Measurements from ENCODE around the gene APC.

The APC gene

GRCh38 chr5:112784726-112785125 lies 47.0 kb downstream of the APC start:
- no peak for DNase-seq (ENCODE audit: low read depth)

- DNase-seq (ENCODE audit: low read depth): no peak
Observed at GRCh38 chr5:112787261-112787660, 49.6 kb downstream of the APC start.

GRCh38 chr5:112787896-112788295 lies 50.2 kb downstream of the APC start:
- DNase-seq (ENCODE audit: low read depth): no peak

DNA sequence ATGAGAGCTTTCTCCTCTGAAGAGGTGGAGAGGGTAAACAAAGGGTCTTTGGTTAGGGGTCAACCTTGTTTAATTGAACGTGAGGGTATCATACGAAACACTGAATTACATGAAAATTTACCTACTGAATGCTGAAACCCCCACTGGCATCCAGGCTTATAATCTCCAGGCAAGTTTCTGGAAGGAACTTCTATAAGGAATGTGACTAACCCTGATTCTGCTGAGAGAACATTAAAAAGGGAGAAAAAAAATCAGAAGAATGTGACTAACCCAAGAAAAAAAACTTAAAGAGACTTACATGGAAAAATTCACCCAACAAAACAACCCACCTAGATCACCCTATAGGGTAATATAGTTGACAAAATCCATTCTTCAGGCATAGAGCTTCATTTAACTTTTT lies 55.5 kb downstream of the APC start:
- no peak for DNase-seq (ENCODE audit: low read depth)

DNA sequence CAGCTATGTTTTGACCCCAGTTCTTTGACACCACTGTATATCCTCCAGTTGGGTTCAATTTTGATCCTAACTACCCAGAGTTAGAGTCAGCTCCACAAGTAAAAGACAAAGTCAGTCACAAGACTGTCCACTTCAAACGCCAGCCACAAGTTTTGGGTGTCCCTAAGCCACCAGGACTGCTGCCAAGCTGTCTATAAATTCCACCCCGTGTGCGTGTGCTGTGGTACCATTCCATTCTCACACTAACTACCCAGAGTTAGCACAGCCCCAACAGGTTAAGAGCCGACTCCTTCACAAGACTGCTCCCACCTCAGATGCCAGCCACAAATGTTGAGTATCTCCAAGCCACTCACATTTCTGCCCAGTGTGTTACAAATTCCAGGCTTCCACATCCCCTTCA lies 56.7 kb downstream of the APC start:
- no peak for DNase-seq (ENCODE audit: low read depth)

DNA sequence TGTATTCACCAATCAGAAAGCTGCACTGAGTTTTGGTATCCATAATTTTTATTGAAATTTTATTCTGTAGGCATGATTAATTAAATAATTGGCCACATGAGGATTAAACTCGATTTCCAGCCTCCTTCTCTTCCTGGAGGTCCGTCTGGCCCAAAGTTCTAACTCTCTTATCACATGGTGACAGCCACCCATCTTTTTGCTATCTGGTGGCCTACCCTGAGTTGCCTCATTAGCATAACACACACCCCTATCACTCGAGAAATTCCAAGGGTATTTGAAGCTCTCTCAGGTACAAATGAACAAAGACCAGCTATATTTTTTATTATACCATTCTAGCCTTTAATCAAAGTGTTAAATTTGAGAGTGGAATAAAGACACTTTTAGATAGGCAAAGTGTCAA lies 57.7 kb downstream of the APC start:
- DNase-seq (ENCODE audit: low read depth): no peak

- no peak for DNase-seq (ENCODE audit: low read depth)
Observed at GRCh38 chr5:112795944-112796678, 58.4 kb downstream of the APC start.

- no peak for DNase-seq (ENCODE audit: low read depth)
Observed at GRCh38 chr5:112799661-112800060, 62.0 kb downstream of the APC start.

- no peak for DNase-seq (ENCODE audit: low read depth)
Observed at GRCh38 chr5:112800891-112801290, 63.2 kb downstream of the APC start.

- DNase-seq (ENCODE audit: low read depth): no peak
Observed at GRCh38 chr5:112811023-112811422, 73.3 kb downstream of the APC start.

DNA sequence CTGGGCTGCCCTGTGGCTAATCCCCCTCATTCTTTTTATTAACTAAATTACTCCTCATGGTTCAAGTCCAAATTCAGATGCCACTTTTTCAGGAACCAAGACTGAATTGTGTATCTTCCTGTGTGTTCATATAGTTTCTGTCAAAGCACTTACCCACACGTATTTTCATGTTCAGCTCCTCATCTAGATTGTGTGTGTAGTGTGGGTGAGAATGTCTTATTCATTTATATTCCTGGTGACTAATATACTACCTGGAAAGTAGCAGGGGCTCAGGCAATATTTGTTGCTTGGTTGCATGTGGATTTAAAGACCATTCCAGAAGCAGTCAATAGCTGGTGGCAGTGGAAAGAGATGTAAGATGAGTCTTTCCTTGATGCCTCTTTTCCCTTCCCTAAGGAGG lies 74.9 kb downstream of the APC start:
- DNase-seq (ENCODE audit: low read depth): no peak

DNA sequence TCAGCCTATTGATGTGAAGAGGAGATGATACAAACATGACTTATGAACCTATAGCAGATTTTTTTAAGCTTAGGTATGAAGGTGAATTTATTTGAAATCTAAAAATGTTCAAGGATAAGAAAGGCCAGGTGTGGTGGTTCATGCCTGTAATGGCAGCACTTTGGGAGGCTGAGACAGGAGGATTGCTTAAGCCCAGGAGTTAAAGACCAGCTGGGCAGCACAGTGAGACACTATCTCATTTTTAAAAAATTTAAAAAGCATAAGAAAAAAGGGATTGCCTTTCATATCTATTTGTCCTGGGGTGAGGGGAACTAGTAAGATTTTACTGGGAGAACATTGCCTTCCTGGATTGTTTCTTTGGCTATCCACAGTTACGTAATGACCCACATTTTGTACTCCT lies 82.6 kb downstream of the APC start:
- DNase-seq (ENCODE audit: low read depth): no peak

DNA sequence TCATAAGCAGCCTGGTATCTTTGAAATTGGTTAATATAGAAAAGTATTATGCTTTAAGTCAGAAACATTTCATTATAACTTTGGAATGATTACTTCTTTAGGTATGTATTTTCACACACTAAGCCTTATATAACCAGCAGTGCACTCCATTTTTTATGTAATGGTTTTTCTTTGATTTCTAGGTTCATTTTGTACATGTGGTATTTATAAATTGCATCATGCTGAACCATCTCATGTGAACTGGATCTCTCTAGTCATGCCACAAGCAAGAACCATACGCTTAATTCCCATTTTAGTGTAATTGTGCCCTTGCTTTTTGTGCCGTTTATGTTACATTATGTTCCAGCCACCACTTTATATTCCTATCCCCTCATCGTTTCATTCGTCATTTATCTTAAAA lies 84.8 kb downstream of the APC start:
- no peak for DNase-seq (ENCODE audit: low read depth)

DNA sequence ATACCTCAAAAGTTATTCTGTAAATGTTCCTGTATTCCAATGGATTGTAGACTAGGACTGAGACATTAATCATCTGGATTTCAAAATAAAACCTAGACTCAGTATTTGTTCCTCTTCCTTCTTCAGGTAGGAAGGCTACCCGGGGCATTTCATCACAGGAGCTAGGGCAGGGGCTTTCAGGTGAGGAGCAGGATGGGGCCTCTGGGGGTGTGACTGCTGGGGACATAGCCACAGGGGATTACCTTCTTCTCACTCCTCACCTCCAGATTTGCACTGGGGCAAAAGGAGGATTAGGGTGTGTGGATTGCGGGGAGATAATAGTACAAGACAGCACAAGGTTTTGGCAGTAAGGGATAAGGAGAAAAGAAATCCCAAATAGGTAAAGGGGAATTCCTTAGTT lies 85.5 kb downstream of the APC start:
- DNase-seq (ENCODE audit: low read depth): no peak

GRCh38 chr5:112823656-112824055 lies 86.0 kb downstream of the APC start:
- DNase-seq (ENCODE audit: low read depth): no peak

DNA sequence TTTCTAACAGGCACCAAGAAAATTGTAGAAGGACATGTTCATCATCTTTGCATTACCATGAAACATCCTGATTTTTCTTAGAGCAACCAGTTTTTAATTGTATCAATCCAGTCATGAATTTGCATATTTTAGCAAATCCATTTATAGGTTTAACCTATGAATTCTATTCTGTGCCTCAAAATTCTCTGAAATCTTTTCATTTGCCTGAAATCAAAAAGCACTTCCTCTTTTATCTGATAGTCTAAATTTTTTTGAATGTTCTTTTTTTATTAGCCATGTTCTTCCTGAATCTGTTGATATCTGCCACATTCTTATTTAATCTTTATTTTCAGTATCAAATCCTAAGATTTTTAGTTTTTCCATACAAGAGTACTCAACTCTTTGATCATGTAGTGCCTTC lies 86.5 kb downstream of the APC start:
- DNase-seq (ENCODE audit: low read depth): no peak

DNA sequence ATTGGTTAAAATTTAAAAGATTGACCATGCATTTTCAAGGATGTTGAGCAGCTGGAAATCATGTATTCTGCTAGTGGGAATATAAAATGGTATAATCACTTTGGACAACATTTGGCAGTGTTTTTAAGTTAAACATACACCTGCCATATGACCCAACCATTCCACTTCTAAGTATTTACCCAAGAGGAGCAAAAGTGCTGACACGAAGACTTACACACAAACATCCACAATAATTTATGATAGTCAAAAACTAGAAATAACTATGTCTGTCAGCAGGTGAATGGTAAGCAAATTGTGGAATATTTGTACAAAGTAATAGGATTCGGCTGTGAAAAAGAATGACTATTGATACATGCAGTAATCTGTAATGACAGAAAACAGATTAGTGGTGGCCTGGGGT lies 92.7 kb downstream of the APC start:
- no peak for DNase-seq (ENCODE audit: low read depth)

DNA sequence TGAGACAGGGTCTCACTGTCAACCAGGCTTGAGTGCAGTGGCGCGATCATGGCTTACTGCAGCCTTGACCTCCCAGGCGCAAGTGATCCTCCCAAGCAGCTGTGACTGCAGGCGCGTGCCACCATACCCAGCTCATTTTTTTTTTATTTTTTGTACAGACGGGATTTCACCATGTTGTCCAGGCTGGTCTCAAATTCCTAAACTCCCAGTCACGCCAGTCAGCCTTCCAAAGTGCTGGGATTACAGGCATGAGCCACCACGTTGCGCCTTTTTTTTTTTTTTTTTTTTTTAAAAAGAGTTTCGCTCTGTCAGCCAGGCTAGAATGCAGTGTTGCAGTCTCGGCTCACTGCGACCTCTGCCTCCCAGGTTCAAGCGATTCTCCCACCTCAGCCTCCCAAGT lies 96.3 kb downstream of the APC start:
- no peak for DNase-seq (ENCODE audit: low read depth)

- no peak for DNase-seq (ENCODE audit: low read depth)
Observed at GRCh38 chr5:112844489-112844888, 106.8 kb downstream of the APC start.

GRCh38 chr5:112846556-112846955 lies 108.9 kb downstream of the APC start:
- no peak for DNase-seq (ENCODE audit: low read depth)

- DNase-seq (ENCODE audit: low read depth): no peak
Observed at GRCh38 chr5:112847306-112847705, 109.6 kb downstream of the APC start.

DNA sequence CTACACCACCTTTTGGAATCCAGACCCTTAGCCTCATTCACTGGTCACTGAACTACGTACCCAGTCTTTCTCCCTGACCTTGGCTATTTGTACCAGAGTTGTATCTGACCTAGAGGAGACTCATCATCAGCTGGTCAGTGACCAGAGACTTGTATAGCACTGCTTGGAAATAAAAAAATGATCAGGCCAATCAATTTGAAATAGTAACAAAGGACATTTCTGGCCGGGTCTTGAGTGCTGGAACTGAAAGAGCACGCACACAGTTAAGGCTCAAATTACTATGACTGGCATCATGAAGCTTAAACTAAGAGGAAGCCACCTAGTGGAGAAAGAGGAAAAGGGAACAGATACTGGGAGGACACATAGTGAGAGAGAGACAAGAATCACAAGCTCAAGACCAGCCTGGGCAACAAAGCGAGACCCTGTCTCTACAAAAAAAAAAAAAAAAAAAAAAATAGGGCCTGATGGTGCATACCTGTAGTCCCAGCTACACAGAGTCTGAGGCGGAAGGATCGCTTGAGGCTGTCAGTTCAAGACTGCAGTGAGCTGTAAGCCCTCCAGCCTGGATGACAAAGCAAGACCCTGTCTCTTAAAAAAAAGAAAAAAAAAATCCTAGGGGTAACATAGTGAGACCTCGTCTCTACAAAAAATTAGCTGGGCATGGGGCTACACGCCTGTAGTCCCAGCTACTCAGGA lies 110.6 kb downstream of the APC start:
- peak; percentile 72 for DNase-seq (ENCODE audit: low read depth)

DNA sequence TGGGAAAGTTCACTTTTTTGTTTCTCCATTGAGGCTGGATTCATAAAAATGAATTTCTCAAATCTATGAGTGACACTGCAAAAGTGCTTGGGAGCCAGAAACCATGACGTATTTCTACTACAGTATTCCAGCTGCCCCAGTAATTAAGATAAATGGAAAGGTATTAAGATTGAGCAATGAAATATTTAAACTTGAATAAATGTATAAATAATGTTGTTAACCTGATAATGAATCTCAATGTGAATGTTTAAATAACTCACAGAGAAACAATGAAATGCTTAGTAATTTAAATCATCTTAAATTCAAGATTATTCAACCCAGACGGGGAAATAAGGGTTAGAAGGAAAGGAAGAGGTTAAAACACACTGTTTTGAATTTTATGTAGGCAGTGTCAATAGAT lies 112.2 kb downstream of the APC start:
- DNase-seq (ENCODE audit: low read depth): no peak

- no peak for DNase-seq (ENCODE audit: low read depth)
Observed at GRCh38 chr5:112854651-112855050, 117.0 kb downstream of the APC start.
